GM19324 (cell line): ENCODE data around the gene SCAMP4.
"Not testable (repeated sequence)": the region's sequence is repeated elsewhere in the genome, so short reads cannot be mapped to it uniquely, and the experiment has no call there.

ENCODE experiments used
- ATAC-seq: cut with Tn5 transposase; IDR thresholded peaks from one replicate; pipeline ENCODE4 v1.9.1; 2021; ENCODE audit warnings: mild to moderate bottlenecking, moderate library complexity; ENCODE audit not compliant: unreplicated experiment, low FRiP score

SCAMP4 gene

DNA sequence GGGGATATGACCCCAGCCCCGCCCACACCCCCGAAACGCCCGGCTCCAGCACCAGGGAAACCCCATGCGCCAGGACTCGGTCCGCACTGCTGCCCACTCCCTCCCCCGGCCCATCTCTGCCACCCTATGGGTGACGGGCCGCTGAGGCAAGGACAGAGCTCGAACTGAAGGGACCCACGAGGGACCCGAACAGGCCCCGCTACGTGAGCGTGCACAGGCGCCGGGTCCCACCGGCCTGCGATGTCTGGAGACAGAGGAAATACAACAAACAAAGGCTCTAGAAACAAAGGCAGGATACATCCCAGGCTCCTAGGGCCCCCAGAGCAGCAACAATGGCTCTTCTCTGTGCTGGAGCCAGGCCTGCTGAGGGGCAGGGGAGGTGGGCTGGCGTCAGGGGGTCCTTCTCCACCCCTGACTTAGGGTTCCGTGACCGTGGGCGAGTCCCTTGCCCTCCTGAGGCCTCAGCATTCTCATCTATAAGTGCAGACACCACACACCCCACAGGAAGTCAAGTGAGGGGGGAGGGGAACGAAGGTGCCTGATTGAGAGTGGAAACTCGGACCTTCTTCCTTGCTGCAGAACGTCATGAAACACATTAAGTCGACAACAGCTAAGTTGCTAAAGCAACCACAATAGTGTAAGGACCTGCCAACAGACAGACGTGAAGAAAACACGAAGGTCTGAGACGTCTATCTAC, 23.0 kb upstream of the SCAMP4 start:
- ATAC-seq, result no peak

DNA sequence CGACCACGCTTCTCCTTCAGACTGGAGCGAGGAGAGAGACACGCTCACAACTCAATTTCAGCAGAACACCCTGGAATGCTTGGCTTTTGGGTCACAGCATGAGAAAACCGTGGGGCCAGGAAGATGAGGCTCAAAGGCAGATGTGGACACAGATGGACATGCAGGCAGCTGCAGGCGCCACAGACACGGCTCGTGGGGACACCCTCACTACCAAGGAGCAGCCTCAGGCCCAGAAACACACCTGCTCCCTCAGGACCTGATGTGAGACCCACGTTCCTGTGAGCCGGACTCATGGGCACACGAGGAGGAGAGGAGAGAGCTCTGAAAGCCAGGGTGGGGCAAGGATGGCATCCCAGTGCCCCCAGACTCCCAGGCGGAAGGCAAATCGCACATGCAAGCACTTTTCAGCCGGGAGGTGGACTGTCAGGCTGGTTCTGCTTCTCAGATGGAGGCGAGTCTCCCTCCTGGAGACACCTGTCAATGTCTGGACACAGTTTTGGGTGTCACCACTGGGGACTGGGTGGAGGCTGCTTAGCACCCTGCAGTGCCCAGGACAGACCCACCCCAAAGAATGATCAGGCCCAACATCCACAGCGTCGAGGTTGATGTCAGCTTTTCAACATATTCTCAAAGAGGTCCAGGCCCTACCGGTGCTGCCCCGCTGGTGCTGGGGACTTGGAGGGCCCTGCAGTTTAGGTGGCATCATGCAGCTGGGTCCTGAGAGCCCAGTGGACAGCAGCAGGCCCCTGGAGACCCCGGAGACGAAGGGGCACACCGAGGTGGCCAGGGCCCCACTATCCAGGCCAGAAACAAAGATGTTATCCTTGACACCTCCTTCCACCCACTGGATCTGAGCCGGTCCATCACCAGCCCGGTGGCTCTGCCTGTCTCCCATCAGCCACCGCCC, 22.2 kb upstream of the SCAMP4 start:
- ATAC-seq, result no peak

DNA sequence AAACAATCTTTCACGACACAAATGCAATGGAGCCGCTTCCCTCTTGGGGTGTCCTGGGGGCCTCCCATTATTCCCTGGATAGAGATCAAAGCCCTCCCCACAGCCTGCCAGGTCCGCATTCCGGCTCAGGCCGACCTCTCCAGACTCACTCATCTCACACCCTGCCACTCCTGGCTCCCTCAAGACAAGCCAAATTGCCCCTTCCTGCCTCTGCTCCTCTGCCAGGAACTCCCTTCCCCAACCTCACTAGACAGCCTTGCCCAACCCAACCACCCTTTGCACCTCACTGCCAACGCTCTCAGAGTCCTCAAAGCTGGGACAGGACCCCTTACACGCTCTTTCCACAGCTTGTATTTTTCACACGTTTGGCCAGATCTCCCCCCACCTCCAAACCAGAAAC, 21.4 kb upstream of the SCAMP4 start:
- ATAC-seq, result no peak

DNA sequence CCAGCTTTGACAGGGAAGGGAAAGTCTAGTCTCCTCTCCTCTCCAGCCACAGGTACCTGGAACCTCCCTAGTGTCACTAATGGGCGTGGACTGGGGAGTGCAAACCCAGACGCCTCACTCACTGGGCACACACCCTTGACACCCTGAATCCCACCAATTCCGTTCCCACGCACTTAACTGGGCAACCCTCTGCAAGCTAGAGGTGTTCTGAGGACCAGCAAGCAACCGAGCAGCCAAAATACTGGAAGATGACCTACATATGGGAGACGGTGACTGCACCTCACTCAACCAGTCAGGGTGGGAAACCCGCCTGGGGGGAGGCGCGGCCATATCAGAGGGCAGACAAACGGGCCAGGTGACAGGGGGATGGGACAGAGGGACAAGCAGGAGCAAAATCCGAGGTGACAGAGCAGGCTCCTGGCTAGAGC, 20.9 kb upstream of the SCAMP4 start:
- ATAC-seq, result no peak

DNA sequence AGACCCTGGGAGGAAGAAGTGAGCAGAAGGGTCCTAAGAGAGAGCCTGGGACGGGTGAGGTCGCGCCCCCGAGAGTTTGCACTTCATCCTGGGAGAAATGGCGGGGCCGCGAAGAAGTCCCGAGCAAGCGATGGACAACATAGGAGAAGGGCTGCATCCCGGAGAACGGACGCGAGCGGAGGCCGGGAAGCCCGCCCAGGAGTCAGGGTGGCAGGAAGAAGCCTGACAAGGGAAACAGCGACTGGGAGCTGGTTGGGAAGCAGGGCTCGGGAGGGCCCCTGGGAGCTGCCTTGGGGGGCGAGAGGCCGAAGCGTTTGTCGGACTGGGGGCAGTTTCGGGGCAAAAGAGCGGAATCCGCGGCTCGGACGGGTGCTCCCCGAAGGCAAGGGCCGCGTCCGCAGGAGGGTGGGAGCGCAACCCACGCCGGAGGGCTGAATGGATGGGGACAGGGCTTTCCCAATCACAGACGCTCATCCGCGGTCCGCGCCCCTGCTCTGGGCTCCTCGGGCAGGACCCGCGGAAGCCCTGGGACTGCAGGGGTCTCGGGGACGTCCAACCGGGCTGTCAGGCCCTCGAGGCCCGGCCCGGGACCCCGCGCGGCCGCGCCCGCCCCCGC, 20.4 kb upstream of the SCAMP4 start:
- peak; percentile 14 for ATAC-seq

DNA sequence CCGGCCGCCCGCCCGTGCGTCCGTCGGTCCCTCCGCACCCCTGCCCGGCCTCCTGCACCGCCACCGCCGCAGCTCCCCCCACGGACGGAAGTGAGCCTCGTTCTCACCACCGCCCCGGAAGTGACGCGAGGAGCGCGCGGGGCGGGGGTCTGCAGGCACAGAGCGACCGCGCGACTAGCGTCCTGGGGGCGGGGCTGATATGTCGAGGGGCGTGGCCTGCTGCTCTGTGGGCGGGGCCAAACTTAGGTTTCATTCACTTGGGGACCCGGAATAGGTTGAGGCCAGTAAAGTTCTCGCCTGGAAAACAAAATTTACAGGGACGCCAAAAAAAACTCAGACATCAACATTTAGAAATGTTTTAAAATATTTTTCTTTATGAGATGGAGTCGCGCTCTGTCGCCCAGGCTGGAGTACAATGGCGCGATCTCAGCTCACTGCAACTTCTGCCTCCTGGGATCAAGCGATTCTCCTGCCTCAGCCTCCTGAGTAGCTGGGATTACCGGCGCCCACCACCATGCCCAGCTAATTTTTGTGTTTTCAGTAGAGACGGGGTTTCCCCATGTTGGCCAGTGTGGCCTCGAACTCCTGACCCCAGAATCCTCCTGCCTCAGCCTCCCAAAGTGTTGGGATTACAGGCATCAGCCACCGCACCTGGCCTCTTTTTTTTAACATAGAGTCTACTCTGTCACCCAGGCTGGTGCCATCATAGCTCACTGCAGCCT, 19.6 kb upstream of the SCAMP4 start, which contains the start of gene ABHD17A:
TSS of gene ABHD17A (minus strand) at position 99 of the 722 bp plus-strand sequence. CDS start 3,930 bp downstream, outside the sequence.
- ATAC-seq, result peak; percentile 81

DNA sequence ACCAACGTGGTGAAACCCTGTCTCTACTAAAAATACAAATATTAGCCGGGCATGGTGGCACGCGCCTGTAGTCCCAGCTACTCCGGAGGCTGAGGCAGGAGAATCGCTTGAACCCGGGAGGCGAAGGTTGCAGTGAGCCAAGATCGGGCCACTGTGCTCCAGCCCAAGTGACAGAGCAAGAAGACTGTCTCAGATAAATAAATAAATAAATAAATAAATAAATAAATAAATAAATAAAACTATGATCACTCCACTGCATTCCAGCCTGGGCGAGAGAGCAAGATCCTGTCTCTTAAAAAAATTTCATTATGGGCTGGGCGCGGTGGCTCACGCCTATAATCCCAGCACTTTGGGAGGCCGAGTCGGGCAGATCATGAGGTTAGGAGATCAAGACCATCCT, 18.8 kb upstream of the SCAMP4 start:
- ATAC-seq, result not testable (repeated sequence)

DNA sequence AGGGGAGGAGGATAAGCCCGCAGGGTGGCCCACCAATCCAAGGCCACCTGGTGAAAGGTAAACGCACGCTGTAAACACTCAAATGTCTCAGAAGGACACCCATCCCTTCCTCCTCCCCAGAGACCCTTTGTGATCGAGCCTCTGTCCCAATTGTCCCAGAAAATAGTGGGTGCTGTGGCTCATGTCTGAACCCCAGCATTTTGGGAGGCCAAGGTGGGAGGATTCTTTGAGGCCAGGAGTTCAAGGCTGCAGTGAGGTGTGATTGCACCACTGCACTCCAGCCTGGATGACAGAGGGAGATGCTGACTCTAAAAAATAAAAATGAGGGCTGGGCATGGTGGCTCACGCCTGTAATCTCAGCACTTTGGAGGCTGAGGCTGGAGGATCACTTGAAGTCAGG, 16.8 kb upstream of the SCAMP4 start:
- ATAC-seq, result no peak

DNA sequence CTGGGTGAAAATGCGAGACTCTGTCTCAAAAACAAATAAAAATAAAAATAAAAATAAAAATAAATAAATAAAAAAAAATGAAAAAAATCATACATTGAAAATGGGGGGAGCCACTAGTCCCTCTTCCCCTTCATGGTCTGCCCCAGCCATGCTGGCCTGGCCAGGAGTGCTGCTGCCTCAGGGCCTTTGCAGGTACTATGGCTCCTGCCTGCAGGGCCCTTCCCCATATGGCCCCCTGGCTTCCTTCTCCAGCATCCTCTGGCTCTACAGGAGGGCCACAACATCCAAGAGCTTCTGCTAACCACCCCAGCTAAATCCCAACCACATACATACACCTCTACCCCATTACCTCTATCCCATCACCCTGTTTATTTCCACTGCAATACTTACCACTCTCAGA, 15.3 kb upstream of the SCAMP4 start:
- ATAC-seq, result no peak

DNA sequence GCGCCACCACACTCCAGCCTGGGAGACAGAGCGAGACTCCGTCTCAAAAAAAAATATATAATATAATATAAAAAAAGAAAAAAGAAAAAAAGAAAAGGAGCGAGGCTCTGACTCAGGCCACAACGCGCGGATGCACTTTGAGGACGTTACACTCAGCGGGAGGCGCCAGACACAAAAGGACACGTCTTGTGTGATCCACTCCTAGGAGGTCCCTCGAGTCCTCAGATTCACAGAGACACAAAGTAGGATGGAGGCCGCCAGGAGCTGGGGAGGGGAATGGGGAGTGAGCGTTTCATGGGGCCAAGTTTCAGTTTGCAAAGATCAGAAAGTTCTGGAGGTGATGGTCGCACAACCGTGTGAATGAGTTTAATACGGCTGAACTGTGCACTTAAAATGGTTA, 11.4 kb upstream of the SCAMP4 start:
- ATAC-seq, result no peak

DNA sequence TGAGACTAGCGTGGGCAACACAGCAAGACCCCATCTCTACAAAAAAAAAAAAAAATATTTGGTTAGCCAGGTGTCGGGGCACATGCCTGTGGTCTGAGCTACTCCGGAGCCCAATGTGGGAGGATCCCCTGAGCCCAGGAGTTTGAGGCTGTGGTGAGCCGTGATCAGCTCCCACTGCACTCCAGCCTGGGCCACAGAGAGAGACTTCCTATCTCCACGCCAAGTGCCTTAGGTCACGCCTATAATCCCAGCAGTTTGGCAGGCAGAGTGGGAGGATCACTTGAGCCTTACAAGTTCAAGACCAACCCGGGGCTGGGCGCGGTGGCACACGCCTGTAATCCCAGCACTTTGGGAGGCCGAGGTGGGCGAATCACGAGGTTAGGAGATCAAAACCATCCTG, 8.7 kb upstream of the SCAMP4 start:
- no peak for ATAC-seq

DNA sequence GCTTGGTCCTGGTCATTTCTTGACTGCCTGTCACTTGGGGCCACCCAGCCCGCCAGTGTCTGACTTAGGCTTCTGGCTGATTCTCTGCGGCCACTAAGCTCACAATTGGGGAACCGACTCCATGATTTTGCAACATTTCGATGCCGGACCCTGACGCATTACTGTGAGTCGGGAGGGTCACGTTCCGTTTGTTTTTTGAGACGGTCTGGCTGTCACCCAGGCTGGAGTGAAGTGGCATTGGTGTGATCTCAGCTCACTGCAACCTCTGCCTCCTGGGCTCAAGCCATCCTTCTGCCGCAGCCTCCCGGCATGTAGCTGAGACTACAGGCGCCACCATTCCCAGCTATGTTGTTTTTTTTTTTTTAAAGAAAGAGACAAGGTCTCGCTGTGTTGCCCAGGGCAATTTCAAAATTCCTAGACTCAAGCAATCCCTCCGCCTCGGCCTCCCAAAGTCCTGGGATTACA, 3.2 kb upstream of the SCAMP4 start:
- ATAC-seq, result no peak

DNA sequence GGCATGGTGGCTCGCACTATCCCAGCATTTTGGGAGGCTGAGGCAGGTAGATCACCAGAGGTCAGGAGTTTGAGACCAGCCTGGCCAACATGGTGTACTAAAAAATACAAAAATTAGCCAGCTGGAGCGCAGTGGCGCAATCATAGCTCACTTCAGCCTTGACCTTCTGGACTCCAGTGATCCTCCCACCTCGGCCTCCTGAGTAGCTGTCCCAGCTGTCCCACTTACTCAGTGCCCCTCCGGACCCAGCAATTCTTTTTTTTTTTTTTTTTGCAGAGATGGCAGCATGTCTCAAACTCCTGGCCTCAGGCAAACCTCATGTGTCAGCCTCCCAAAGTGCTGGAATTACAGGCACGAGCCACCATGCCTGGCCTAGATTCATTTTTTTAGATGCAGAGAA, 2.3 kb upstream of the SCAMP4 start:
- ATAC-seq, result no peak

DNA sequence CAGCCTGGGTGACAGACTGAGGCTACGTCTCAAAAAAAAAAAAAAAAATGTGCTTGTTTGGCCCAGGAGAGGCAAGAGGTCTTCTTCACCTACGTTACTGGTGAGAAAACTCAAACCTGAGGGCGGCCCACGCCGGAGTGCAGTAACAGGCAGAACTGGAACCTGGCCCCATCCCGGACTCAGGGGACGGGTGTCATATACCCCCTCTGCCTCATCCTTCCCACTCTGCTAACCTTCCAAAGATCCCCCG, 414 bp upstream of the SCAMP4 start:
- no peak for ATAC-seq

DNA sequence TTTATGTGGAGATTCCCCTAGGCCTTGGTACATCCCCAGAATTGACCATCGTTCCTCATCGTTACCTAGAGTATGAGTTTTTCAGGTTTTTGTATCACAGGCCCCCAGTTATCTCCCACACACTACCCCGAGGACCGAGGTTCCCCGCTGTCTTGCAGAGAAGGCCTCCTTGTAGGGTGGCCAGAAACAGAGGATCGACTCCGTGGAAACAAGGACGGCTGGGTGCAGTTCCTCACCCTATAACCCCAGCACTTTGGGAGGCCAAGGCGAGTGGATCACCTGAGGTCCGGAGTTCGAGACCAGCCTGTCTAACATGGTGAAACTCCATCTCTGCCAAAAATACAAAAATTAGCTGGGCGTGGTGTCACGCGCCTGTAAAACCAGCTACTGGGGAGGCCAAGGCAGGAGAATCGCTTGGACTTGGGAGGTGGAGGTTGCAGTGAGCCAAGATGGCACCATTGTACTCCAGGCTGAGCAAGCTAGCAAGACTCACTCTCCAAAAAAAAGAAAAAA, 720 bp downstream of the SCAMP4 start:
- no peak for ATAC-seq

DNA sequence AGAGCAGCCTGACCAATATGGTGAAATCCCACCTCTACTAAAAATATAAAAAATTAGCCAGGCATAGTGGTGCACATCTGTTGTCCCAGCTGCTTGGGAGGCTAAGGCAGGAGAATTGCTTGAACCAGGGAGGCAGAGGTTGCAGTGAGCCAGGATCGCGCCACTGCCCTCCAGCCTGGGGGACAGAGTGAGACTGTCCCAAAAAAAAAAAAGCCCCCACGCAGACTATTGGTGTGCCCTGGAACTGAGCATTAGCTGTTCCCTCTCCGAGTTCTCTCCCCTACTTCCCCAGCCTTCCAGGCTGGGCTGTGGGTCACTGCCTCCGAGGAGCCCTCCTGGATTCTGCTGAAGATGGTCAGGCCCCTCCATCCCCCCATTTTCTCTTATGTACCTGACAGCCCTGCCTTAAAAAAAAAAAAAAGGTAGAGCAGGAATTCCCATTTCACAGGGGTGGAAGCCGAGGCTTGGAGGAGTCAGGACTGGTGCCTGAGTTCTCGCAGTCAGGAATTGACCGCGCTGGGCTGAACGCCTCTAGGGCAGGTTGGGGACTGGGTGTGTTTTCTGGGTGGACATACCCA, 1.9 kb downstream of the SCAMP4 start:
- ATAC-seq, result no peak

DNA sequence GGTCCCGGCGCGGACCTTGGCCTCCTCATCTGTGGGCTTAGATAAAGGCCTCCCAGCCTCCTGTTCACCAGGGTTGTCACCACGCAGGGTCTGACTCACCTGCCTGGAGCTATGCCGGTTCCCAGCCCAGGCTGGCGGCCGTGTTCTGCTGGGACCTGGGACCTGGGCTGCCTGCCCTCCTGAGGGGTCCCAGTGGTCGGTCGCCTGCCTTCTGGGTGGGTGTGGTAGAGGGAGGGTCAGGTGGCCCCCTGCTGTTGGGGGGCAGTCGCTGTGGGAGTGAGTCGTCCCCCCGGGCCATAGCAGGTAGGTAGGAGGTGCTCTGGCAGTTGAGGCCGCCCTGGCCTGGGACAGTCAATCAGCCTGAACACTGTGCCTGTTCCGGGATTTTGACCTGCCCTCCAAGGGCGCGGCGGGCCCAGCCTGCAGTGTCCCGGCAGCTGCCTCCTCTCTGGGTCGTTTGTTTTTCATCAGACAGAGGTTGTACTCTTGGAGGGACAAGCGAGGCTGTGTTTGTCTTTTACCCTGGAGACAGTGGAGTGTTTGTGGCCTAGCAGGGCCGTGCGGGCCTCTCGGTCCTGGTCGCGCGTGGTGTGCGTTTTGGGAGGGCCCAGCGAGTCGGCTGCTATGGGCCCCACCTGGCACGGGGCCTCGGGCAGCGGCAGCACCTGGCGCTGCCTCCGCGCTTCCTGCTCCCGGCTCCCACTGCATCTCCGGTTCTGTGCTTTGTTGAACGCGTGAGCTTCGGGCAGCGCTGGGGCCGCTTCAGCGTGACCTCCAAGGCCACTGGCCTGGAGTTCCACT, 2.6 kb downstream of the SCAMP4 start:
- no peak for ATAC-seq

DNA sequence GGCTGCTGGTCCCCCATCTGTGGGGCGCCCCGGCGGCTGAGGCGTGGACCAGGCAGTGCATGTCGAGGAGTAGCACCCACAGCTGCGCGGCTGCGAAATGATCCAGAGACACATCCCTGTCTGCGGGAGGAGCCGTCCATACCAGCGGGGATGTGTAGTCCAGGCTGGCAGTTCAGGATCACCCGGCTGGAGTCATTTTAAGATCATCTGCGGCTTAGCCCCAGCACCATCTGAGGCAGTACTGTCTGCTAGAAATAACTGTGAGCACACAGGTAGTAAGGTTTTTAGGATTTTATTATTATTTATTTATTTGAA, 3.1 kb downstream of the SCAMP4 start:
- no peak for ATAC-seq

DNA sequence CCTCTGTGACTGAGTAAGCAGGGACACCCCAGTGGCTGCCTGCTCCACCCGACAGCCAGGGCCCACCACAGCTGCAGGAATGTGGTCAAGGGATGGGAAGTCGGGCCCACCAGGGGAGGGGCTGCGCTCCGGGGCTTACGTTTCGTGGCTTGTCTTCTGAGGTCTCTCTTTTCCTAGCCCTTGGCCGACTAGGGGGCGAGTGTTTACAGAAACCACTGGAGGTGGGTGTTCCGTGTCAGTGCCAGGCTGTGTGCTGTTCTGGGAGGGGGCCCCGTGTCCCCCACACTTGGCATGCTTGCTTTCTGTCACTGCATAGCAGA, 4.5 kb downstream of the SCAMP4 start:
- ATAC-seq, result no peak

DNA sequence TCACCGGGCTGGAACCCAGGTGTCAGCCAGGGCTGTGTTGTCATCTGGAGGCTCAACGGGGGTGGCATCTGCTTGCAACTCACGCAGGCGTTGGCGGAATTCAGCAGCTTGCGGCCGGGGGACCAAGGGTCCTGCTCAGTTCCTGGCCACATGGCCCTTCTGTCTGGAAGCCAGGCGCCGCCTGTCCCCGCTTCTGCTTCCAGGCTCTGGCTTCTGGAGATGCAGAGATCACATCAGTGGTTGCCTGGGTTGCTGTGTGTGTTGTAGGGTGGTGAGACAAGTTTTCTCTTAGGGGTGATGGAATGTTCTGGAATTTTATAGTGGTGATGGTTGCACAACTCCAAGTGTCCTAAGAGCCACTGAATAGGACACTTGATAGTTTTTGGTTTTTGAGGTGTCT, 5.0 kb downstream of the SCAMP4 start:
- ATAC-seq, result no peak
